Measurements from ENCODE around the gene CXCR3. TPM values are rescaled to one million over a fixed set of nuclear protein-coding genes. Genes with fewer than 3 reads are reported as not detected.

CXCR3 gene
- total RNA-seq: not detected in 2 replicates

DNA sequence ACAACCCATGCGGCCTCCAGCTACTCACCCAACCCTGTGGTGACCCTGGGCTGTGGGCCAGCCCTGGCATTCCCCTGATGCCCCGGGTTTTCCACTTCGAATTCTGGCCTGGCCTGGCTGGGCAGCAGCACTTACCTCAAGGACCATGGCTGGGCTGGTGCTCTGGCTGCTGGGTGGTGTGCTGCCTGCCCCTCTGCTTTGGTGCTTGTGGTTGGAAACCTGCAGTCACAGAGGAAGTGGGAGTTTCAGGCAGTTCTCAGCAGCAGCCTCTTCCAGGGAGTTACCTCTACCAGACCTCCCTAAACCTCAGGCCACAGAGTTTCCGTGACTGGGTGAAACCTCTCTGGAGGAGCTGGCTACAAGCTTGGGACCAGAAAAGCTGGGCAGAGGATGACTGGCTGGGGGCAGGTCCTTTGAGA lies at the start of gene CXCR3:
TSS of gene CXCR3 (minus strand) at position 209 of the 419 bp plus-strand sequence. CDS start at position 147, 62 bp downstream.

DNA sequence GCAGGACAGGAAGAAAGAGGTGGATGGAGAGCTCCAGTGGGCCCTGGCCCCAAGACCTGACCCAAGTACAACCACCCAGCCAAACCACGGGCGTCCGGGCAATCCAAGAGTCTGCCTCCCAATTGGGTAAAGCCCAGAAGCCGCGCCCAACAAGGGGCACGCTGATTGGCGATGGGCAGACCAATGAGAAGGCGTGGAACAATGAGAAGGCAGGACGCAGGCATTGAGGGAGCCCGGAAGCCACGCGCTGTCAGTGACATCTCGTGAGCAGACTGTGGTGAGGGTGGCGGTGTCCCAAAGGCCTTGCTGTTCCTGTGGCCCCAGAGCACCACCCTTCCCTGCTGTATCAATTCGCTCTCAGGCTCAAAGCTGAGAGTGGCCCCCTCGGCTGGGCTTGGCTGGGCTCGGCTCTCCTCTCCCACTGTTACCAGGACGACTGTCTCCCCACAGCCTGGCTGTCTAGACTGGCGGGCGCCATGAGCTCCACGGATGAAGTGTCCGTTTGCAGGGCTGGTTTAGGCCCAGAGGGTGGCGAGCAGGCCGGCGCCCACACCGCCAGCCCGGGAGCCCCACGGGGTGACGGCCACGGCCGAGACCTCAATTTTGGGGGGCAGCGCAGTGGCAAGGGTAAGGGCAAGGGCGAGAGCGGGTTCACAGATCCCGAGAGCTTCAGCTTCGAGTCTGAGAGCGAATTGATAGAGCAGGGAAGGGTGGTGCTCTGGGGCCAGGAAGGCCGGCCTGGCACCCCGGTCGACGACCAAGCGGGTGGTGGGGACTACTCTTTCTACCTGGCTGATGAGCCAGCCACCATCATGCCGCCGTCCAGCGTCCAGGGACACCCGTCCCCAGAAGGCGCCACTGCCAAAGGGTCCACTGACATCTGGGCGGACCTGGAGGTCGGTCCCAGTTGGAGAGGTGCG lies 49.3 kb upstream of the CXCR3 start, which contains the start of gene LOC101059915:
TSS of gene LOC101059915 (plus strand) at position 219 of the 920 bp plus-strand sequence.

DNA sequence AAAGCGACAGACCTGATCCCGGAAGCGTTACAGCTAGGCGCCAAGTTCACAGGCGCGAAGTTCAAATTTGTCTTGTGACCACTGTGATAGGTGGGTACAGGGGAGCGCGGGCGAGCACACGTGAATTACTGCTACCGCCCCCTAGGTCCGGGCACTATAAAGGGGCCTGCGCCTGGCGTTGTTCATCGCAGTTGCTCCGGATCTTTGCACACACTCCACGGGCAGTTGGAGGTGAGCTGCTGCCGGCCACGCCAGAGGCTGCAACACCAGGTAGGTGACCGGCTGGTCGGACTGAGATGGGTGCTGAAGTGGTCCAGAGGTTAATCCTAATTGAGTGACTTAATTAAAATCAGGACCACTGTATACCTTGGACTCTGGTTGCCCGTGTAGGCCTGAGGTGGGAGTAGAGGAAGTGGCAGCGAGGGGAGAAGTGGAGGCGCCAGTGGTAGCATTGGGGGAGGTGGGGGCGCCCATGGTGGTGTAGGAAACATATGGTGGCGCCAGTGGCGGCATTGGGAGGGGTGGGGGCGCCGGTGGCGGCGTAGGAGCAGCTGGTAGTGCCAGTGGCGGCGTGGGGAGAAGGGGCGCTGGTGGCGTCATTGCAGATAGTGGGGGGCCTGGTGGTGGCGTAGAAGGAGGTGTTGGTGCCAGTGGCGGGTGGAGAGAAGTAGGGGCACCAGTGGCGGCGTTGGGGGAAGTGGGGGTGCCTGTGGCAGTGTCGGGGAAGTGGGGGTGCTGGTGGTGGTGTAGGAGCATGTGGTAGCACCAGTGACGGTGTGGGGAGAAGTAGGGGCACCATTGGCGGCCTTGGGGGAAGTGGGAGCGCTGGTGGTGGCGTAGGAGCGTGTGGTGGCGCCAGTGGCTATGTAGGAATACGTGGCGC lies 39.8 kb downstream of the CXCR3 start, which contains the start of gene GCNA:
TSS of gene GCNA (plus strand) at position 185 of the 883 bp plus-strand sequence. CDS start 2,385 bp downstream, outside the sequence.

Other genes with a start within 250 kb of the CXCR3 start
- gene OGT, start 85.4 kb downstream of the CXCR3 start, total RNA-seq: 24.8 and 32.1 TPM in 2 replicates
- 0.53 and 0.58 TPM in 2 replicates for gene GCNA, start 40.1 kb downstream of the CXCR3 start, total RNA-seq
- gene CXorf49, start 99.8 kb upstream of the CXCR3 start, total RNA-seq: not detected in 2 replicates
- gene CXorf49B, start 144.8 kb upstream of the CXCR3 start, total RNA-seq: not detected in 2 replicates